ENCODE data around the gene GALNT12.

- TF ChIP-seq KLF8 (tag by site-specific recombination; IDR thresholded peaks at IDR 0.05) = no peak
- TF ChIP-seq, protein P1, sequence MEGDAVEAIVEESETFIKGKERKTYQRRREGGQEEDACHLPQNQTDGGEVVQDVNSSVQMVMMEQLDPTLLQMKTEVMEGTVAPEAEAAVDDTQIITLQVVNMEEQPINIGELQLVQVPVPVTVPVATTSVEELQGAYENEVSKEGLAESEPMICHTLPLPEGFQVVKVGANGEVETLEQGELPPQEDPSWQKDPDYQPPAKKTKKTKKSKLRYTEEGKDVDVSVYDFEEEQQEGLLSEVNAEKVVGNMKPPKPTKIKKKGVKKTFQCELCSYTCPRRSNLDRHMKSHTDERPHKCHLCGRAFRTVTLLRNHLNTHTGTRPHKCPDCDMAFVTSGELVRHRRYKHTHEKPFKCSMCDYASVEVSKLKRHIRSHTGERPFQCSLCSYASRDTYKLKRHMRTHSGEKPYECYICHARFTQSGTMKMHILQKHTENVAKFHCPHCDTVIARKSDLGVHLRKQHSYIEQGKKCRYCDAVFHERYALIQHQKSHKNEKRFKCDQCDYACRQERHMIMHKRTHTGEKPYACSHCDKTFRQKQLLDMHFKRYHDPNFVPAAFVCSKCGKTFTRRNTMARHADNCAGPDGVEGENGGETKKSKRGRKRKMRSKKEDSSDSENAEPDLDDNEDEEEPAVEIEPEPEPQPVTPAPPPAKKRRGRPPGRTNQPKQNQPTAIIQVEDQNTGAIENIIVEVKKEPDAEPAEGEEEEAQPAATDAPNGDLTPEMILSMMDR (tag by site-specific recombination; IDR thresholded peaks at IDR 0.05) = no peak
- TF ChIP-seq ZNF791 (tag by site-specific recombination; IDR thresholded peaks at IDR 0.05) = no peak
- no peak for TF ChIP-seq ZNF48 (tag by site-specific recombination; IDR thresholded peaks at IDR 0.05)
- TF ChIP-seq MEIS1 (CRISPR knock-in tag; IDR thresholded peaks at IDR 0.05; ENCODE audit: borderline replicate concordance) = no peak
- no peak for TF ChIP-seq ZNF629 (tag by site-specific recombination; IDR thresholded peaks at IDR 0.05)
- no peak for TF ChIP-seq ZNF768 (tag by site-specific recombination; IDR thresholded peaks at IDR 0.05)
- TF ChIP-seq, protein P2, sequence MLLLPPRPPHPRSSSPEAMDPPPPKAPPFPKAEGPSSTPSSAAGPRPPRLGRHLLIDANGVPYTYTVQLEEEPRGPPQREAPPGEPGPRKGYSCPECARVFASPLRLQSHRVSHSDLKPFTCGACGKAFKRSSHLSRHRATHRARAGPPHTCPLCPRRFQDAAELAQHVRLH (tag by site-specific recombination; IDR thresholded peaks at IDR 0.05) = no peak
- TF ChIP-seq ZNF23 (tag by site-specific recombination; IDR thresholded peaks at IDR 0.05; ENCODE audit: borderline replicate concordance) = no peak
- TF ChIP-seq, protein P3, sequence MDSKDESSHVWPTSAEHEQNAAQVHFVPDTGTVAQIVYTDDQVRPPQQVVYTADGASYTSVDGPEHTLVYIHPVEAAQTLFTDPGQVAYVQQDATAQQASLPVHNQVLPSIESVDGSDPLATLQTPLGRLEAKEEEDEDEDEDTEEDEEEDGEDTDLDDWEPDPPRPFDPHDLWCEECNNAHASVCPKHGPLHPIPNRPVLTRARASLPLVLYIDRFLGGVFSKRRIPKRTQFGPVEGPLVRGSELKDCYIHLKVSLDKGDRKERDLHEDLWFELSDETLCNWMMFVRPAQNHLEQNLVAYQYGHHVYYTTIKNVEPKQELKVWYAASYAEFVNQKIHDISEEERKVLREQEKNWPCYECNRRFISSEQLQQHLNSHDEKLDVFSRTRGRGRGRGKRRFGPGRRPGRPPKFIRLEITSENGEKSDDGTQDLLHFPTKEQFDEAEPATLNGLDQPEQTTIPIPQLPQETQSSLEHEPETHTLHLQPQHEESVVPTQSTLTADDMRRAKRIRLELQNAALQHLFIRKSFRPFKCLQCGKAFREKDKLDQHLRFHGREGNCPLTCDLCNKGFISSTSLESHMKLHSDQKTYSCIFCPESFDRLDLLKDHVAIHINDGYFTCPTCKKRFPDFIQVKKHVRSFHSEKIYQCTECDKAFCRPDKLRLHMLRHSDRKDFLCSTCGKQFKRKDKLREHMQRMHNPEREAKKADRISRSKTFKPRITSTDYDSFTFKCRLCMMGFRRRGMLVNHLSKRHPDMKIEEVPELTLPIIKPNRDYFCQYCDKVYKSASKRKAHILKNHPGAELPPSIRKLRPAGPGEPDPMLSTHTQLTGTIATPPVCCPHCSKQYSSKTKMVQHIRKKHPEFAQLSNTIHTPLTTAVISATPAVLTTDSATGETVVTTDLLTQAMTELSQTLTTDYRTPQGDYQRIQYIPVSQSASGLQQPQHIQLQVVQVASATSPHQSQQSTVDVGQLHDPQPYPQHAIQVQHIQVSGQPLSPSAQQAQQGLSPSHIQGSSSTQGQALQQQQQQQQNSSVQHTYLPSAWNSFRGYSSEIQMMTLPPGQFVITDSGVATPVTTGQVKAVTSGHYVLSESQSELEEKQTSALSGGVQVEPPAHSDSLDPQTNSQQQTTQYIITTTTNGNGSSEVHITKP (tag by site-specific recombination; IDR thresholded peaks at IDR 0.05) = no peak
- no peak for TF ChIP-seq ZNF2 (tag by site-specific recombination; IDR thresholded peaks at IDR 0.05)
These were observed 66.5 kb downstream of the GALNT12 start for GRCh38 chr9:98873951-98874371.

Data from HEK293 (cell line).